Vagina (tissue), 2 donors: ENCODE data around the gene FRMPD2. TPM values are rescaled to one million over a fixed set of nuclear protein-coding genes. Genes with fewer than 3 reads are reported as not detected.

Source experiments
- DNase-seq, 2 donors: peaks; one replicate each; pipeline ENCODE4 v3.0.0-alpha.2; 2017; ENCODE audit errors: extremely low spot score in 2 of 2
- H3K27ac ChIP-seq: fragments of 200-600 bp; sonication (generic); one replicate; pipeline ENCODE4 v1.5.1; 2019
- H3K27me3 ChIP-seq: fragments of 200-600 bp; sonication (generic); one replicate; pipeline ENCODE4 v1.5.1; 2019
- H3K36me3 ChIP-seq, 2 donors: fragments of 200-600 bp; sonication (generic); one replicate each; pipeline ENCODE4 v1.5.1; 2017 to 2019
- H3K4me1 ChIP-seq: fragments of 200-600 bp; sonication (generic); one replicate; pipeline ENCODE4 v1.5.1; 2019
- H3K4me3 ChIP-seq, 2 donors: fragments of 200-600 bp; sonication (generic); 1 replicate in 1 of 2; 2 replicates in 1 of 2; pipeline ENCODE4 v1.5.1; 2016 to 2019
- H3K9me3 ChIP-seq: fragments of 200-600 bp; sonication (generic); one replicate; pipeline ENCODE4 v1.5.1; 2019
- CTCF ChIP-seq, 3 experiments: fragments of 450-650 bp in 2 of 3; fragments of 200-600 bp in 1 of 3; sonication (generic) in 1 of 3; IDR thresholded peaks; one replicate each; pipeline ENCODE4 v1.5.1; 2017 to 2019; ENCODE audit warnings: antibody characterized with exemption in 3 of 3, mild to moderate bottlenecking in 2 of 3, moderate library complexity in 2 of 3
- POLR2A ChIP-seq, 2 donors: fragments of 450-650 bp; IDR thresholded peaks; one replicate each; pipeline ENCODE4 v1.6.1; 2017; ENCODE audit warnings: antibody characterized with exemption in 2 of 2, mild to moderate bottlenecking in 2 of 2, moderate library complexity in 2 of 2
- POLR2AphosphoS5 ChIP-seq, 2 donors: sonication (generic); formaldehyde crosslinking; IDR thresholded peaks; one replicate each; pipeline ENCODE4 v1.9.0; 2017; ENCODE audit warnings: antibody characterized with exemption in 2 of 2, mild to moderate bottlenecking in 2 of 2, low read depth in 1 of 2; ENCODE audit not compliant: insufficient read depth in 1 of 2
- intact Hi-C: fragments of 100-400 bp; cut with DNase I; formaldehyde crosslinking; loops from one replicate; pipeline ENCODE4 v1.15.1; 2023
- total RNA-seq: library from RNA; depleted of rRNA; stranded (reverse); fragments of >200 nt; gene quantifications from one replicate; pipeline ENCODE4 v1.2.3, GENCODE V29; 2016

The FRMPD2 gene
- total RNA-seq, 1 donor from 2014 or later, result not detected

- H3K36me3 ChIP-seq, result no peaks in the 10 kb centered on the region
- TF ChIP-seq POLR2AphosphoS5 (IDR thresholded peaks at IDR 0.05; ENCODE audit: insufficient read depth in 1 of 2, low read depth in 1 of 2) (no peak), POLR2A (IDR thresholded peaks at IDR 0.05) (no peak), CTCF (IDR thresholded peaks at IDR 0.05) (no peak)
- H3K27me3 ChIP-seq, result no peaks in the 10 kb centered on the region
- H3K27ac ChIP-seq, result no peak overlapping the region
- H3K4me3 ChIP-seq, result no peak overlapping the region
- no peaks in the 10 kb centered on the region for H3K9me3 ChIP-seq
- intact Hi-C loops, result no loop called here
- H3K4me1 ChIP-seq, result no peaks in the 10 kb centered on the region
- DNase-seq, result no peak
These were observed 17.0 kb downstream of the FRMPD2 start for GRCh38 chr10:48257407-48257961.

GRCh38 chr10:48255722-48256121 is 18.8 kb downstream of the FRMPD2 start:
- intact Hi-C loops, result no loop called here
- H3K4me3 ChIP-seq, result no peak overlapping the region
- H3K27ac ChIP-seq, result no peak overlapping the region
- no peak for TF ChIP-seq CTCF (IDR thresholded peaks at IDR 0.05)
- no peaks in the 10 kb centered on the region for H3K4me1 ChIP-seq
- H3K36me3 ChIP-seq, result no peaks in the 10 kb centered on the region
- no peaks in the 10 kb centered on the region for H3K27me3 ChIP-seq
- H3K9me3 ChIP-seq, result no peaks in the 10 kb centered on the region
- no peak for DNase-seq

GRCh38 chr10:48254750-48255512 is 19.6 kb downstream of the FRMPD2 start:
- no peak overlapping the region for H3K4me3 ChIP-seq
- no peak for TF ChIP-seq POLR2A (IDR thresholded peaks at IDR 0.05)
- TF ChIP-seq CTCF (IDR thresholded peaks at IDR 0.05), result no peak
- TF ChIP-seq POLR2AphosphoS5 (IDR thresholded peaks at IDR 0.05; ENCODE audit: insufficient read depth in 1 of 2, low read depth in 1 of 2), result no peak
- intact Hi-C loops, result no loop called here
- no peaks in the 10 kb centered on the region for H3K27me3 ChIP-seq
- no peaks in the 10 kb centered on the region for H3K36me3 ChIP-seq
- no peak overlapping the region for H3K27ac ChIP-seq
- H3K4me1 ChIP-seq, result no peaks in the 10 kb centered on the region
- H3K9me3 ChIP-seq, result no peaks in the 10 kb centered on the region
- DNase-seq, result no peak

GRCh38 chr10:48253970-48254657 is 20.4 kb downstream of the FRMPD2 start:
- no peak for TF ChIP-seq POLR2AphosphoS5 (IDR thresholded peaks at IDR 0.05; ENCODE audit: insufficient read depth in 1 of 2, low read depth in 1 of 2)
- TF ChIP-seq CTCF (IDR thresholded peaks at IDR 0.05), result no peak
- TF ChIP-seq POLR2A (IDR thresholded peaks at IDR 0.05), result no peak
- Histone ChIP-seq H3K4me3 (no peak overlapping the region), H3K27me3 (no peaks in the 10 kb centered on the region), H3K4me1 (no peaks in the 10 kb centered on the region), H3K27ac (no peak overlapping the region), H3K36me3 (no peaks in the 10 kb centered on the region), H3K9me3 (no peaks in the 10 kb centered on the region)
- peak in 1 of 2 donors; percentile 75 for DNase-seq
- intact Hi-C loops, result no loop called here

- Histone ChIP-seq H3K27me3 (no peaks in the 10 kb centered on the region), H3K36me3 (no peaks in the 10 kb centered on the region), H3K27ac (no peak overlapping the region), H3K4me3 (no peak overlapping the region), H3K9me3 (no peaks in the 10 kb centered on the region), H3K4me1 (no peaks in the 10 kb centered on the region)
- TF ChIP-seq POLR2AphosphoS5 (IDR thresholded peaks at IDR 0.05; ENCODE audit: insufficient read depth in 1 of 2, low read depth in 1 of 2) (no peak), CTCF (IDR thresholded peaks at IDR 0.05) (no peak), POLR2A (IDR thresholded peaks at IDR 0.05) (no peak)
- no peak for DNase-seq
- intact Hi-C loops, result no loop called here
These were observed 22.2 kb downstream of the FRMPD2 start for GRCh38 chr10:48252354-48252650.
